ENCODE measurements around the gene BCAS3.

The BCAS3 gene

DNA sequence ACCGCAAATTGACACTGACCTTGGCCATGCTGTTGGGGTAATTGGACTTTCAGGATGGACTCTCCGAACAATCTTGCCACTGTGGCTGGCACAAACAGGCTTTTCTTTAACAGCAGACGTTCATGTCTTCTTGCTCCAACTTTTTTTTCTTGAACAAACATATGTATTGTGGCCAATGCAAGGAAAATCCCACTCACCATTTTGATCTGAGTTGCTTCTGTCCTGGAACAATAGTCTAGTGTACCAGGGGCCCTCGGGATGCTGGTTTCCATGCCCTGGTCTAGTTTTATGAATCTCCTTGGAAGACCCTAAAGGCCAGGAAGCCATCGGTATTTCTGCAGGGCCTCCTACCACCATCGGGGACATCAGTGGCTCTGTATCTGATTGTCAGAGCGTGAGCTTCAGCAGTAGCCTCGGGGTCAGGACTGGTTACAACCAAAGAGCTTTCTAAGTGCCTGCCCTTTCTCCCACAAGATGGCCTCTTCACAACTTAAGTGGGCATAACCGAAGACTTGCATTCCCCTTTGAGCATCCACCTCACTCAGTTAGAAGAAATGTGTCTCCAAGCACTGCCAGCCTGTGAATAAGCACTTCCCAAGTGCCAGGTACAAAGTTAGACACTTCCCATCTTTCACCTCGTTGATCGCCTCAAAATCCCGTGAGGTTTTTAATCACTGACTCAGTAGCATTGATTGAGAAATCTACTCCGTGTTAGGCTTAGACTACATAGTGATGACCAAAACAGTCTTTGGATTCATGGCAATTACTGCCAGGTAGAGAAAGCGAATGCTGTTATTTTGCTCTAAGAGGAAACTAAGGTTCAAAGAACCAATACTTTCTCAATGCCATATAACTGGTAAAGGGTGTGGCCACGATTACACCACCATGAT lies 635.0 kb downstream of the BCAS3 start:
- TF ChIP-seq RAD21 (IDR thresholded peaks at IDR 0.05; ENCODE audit: low read depth), result no peak
- TF ChIP-seq TEAD4 (IDR thresholded peaks at IDR 0.05), result no peak
- TF ChIP-seq CREB1 (IDR thresholded peaks at IDR 0.05; ENCODE audit: low read depth), result no peak
- no peak for TF ChIP-seq NFIC (IDR thresholded peaks at IDR 0.05)
- TF ChIP-seq, protein P1, sequence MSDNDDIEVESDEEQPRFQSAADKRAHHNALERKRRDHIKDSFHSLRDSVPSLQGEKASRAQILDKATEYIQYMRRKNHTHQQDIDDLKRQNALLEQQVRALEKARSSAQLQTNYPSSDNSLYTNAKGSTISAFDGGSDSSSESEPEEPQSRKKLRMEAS (IDR thresholded peaks at IDR 0.05), result no peak
- TF ChIP-seq, protein P2, sequence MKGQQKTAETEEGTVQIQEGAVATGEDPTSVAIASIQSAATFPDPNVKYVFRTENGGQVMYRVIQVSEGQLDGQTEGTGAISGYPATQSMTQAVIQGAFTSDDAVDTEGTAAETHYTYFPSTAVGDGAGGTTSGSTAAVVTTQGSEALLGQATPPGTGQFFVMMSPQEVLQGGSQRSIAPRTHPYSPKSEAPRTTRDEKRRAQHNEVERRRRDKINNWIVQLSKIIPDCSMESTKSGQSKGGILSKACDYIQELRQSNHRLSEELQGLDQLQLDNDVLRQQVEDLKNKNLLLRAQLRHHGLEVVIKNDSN (IDR thresholded peaks at IDR 0.05), result no peak
- no peak for TF ChIP-seq CEBPB (IDR thresholded peaks at IDR 0.05)
- TF ChIP-seq, protein P3, sequence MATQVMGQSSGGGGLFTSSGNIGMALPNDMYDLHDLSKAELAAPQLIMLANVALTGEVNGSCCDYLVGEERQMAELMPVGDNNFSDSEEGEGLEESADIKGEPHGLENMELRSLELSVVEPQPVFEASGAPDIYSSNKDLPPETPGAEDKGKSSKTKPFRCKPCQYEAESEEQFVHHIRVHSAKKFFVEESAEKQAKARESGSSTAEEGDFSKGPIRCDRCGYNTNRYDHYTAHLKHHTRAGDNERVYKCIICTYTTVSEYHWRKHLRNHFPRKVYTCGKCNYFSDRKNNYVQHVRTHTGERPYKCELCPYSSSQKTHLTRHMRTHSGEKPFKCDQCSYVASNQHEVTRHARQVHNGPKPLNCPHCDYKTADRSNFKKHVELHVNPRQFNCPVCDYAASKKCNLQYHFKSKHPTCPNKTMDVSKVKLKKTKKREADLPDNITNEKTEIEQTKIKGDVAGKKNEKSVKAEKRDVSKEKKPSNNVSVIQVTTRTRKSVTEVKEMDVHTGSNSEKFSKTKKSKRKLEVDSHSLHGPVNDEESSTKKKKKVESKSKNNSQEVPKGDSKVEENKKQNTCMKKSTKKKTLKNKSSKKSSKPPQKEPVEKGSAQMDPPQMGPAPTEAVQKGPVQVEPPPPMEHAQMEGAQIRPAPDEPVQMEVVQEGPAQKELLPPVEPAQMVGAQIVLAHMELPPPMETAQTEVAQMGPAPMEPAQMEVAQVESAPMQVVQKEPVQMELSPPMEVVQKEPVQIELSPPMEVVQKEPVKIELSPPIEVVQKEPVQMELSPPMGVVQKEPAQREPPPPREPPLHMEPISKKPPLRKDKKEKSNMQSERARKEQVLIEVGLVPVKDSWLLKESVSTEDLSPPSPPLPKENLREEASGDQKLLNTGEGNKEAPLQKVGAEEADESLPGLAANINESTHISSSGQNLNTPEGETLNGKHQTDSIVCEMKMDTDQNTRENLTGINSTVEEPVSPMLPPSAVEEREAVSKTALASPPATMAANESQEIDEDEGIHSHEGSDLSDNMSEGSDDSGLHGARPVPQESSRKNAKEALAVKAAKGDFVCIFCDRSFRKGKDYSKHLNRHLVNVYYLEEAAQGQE (IDR thresholded peaks at IDR 0.05; ENCODE audit: low read depth), result no peak
- no peak for TF ChIP-seq EGR1 (IDR thresholded peaks at IDR 0.05)
- no peak for TF ChIP-seq FOXM1 (IDR thresholded peaks at IDR 0.05; ENCODE audit: borderline replicate concordance, low read depth)
- no peak for TF ChIP-seq EP300 (IDR thresholded peaks at IDR 0.05; ENCODE audit: borderline replicate concordance)
- TF ChIP-seq ZBTB7A (IDR thresholded peaks at IDR 0.05; ENCODE audit: low read depth), result no peak

DNA sequence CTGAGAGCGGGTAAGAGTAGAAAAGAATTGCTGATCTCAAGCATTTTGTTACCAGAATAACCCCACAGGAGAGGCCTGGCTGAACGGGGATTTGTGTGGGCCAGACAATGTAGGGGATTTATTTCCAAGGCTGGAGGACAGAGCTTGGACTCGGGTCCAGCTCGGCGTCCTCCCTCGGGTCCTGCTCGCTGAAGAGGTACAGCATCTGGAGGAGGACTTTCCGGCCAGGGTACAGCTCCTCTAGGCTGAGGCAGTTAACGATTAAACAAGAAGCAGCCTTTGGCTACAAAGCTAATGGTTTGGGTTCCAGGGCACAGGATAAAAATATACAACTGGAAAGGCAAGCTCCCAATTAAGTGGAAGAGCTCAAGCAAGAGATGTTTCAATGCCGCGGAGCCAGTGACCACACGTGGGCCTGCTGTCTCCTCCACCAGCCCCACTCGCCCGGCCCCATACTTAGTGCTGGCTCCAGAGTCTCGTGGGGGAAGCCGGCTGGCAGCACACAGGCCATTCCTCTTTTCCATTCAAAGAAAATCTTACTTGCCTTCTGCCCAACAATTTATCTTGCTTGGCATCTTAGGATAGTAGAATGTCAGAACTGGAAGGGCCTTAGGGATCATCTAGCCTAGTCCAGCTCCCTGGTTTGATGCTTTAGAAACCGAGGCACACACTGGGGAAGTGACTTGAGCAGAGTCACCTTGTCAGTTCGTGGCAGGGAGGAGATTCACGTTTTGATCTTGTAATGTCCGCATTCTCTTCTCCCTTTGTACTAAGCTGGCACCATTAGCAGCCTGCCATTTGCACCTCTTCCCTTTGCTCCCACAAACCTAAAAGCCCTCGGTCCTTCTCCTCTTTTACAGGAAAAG lies 636.0 kb downstream of the BCAS3 start:
- TF ChIP-seq, protein P2 (IDR thresholded peaks at IDR 0.05), result no peak
- no peak for TF ChIP-seq ZBTB7A (IDR thresholded peaks at IDR 0.05; ENCODE audit: low read depth)
- no peak for TF ChIP-seq TAF1 (IDR thresholded peaks at IDR 0.05; ENCODE audit: low read depth)
- TF ChIP-seq EGR1 (IDR thresholded peaks at IDR 0.05), result no peak
- TF ChIP-seq FOXM1 (IDR thresholded peaks at IDR 0.05; ENCODE audit: borderline replicate concordance, low read depth), result no peak
- TF ChIP-seq CEBPB (IDR thresholded peaks at IDR 0.05), result no peak
- TF ChIP-seq NFIC (IDR thresholded peaks at IDR 0.05), result no peak
- TF ChIP-seq TEAD4 (IDR thresholded peaks at IDR 0.05), result no peak
- TF ChIP-seq TCF12 (IDR thresholded peaks at IDR 0.05; ENCODE audit: low read depth), result no peak

DNA sequence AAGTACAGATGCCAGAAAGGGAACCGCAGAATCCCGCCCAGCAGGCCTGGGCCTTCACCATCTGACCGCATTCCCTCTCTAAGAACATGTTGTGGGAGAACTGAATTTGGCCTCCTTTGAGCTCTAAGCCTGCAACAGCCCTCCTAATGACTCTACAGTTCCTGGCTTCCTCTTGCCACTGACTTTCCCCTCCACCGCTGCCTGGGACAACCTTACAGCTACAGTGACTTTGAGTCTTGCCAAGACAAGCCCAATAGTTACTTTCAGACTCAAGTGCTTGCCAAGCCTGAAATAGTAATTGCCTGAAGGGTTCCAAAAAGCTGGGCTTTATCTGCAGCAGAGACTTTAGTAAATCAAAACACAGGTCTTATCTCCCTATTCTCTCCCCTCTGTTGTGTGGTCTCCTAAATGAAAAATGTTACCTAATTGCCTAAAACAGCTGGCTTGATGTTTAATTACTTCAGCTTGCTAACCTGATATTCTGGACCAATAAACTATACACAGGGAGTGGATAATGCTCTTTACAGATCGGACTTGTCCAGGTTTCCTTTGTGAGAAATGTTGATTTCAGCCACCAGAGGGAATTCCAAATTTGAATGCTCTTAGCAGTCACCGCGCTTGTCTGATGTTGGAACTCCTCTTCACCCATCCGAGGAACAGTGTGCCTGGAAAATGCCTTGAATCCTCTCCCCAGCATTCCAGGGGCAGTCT lies 636.9 kb downstream of the BCAS3 start:
- TF ChIP-seq RAD21 (IDR thresholded peaks at IDR 0.05; ENCODE audit: low read depth) (no peak), TCF12 (IDR thresholded peaks at IDR 0.05; ENCODE audit: low read depth) (no peak), EGR1 (IDR thresholded peaks at IDR 0.05) (no peak), CEBPB (IDR thresholded peaks at IDR 0.05) (no peak), EP300 (IDR thresholded peaks at IDR 0.05; ENCODE audit: borderline replicate concordance) (no peak)
- TF ChIP-seq, protein P2 (IDR thresholded peaks at IDR 0.05), result no peak
- TF ChIP-seq, protein P1 (IDR thresholded peaks at IDR 0.05), result no peak

DNA sequence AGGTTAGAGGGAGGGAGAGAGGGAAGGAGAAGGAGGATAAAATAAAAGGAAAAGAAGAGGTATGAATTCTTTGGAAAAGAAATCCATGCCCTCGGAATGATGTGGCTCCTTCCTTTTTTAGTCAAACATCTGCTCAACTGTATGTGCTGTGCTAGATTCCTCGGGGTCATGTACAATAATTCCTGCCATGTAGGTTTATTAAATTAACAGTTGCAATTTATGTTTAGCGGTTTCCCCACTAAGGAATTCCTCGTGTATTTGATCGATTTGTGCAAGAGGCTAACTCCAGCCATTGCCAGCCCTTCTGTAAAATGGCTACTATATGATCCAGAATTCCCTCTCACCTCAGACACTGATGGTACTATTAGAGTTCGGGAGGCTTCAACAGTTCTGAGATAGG lies 639.0 kb downstream of the BCAS3 start:
- TF ChIP-seq YY1 (IDR thresholded peaks at IDR 0.05; ENCODE audit: low read depth) (no peak), CREB1 (IDR thresholded peaks at IDR 0.05; ENCODE audit: low read depth) (no peak), FOXM1 (IDR thresholded peaks at IDR 0.05; ENCODE audit: borderline replicate concordance, low read depth) (no peak), TAF1 (IDR thresholded peaks at IDR 0.05; ENCODE audit: low read depth) (no peak), ZBTB7A (IDR thresholded peaks at IDR 0.05; ENCODE audit: low read depth) (no peak)
- TF ChIP-seq, protein P2 (IDR thresholded peaks at IDR 0.05), result no peak

DNA sequence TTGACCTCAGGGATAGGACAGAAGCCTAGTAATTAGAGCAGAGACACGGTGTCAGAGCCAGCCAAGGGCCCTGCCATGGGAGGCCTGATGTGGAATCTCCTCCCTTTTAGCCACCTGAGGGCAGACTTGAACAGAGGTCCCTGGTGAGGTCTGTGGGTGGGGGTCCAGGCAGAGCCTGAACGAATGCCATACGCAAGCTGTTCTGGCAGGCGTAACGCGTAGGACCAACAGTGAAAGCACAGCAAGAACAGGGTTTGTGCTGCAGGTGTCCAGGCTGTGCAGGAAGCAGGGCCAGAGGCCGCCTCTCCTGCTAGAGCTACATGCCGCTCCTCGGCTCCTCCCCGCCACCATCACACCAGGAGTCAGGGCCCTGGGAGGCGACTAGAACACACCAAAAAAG lies 640.1 kb downstream of the BCAS3 start:
- no peak for TF ChIP-seq RAD21 (IDR thresholded peaks at IDR 0.05; ENCODE audit: low read depth)
- no peak for TF ChIP-seq FOXM1 (IDR thresholded peaks at IDR 0.05; ENCODE audit: borderline replicate concordance, low read depth)
- TF ChIP-seq YY1 (IDR thresholded peaks at IDR 0.05; ENCODE audit: low read depth), result no peak

DNA sequence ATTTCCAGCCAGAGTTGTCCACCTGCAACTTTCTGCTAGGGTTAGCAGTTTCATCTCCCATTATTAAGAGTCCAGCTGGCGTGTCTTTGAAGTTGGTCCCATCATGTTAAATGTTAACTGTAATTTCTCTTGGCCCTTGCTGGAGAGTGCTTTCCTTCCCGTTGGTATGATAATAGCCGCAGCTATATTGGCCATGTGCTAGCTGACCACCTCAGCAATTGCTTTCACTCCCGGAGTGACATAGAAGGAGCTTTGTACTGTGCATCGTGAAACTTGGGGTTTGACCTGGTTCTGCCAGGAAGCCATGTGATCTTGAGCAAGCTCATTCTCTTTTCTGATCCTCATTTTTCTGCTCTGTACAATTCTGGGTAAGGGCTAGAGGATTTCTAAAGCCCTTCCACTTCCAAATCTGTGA lies 641.0 kb downstream of the BCAS3 start:
- TF ChIP-seq TCF12 (IDR thresholded peaks at IDR 0.05; ENCODE audit: low read depth) (no peak), EGR1 (IDR thresholded peaks at IDR 0.05) (no peak), FOXM1 (IDR thresholded peaks at IDR 0.05; ENCODE audit: borderline replicate concordance, low read depth) (no peak), CEBPB (IDR thresholded peaks at IDR 0.05) (no peak), CREB1 (IDR thresholded peaks at IDR 0.05; ENCODE audit: low read depth) (no peak), TAF1 (IDR thresholded peaks at IDR 0.05; ENCODE audit: low read depth) (no peak), YY1 (IDR thresholded peaks at IDR 0.05; ENCODE audit: low read depth) (no peak), EP300 (IDR thresholded peaks at IDR 0.05; ENCODE audit: borderline replicate concordance) (no peak), TEAD4 (IDR thresholded peaks at IDR 0.05) (no peak)

Measured in Ishikawa (cell line).